ENCODE results near the gene ATP2A3.

DNA sequence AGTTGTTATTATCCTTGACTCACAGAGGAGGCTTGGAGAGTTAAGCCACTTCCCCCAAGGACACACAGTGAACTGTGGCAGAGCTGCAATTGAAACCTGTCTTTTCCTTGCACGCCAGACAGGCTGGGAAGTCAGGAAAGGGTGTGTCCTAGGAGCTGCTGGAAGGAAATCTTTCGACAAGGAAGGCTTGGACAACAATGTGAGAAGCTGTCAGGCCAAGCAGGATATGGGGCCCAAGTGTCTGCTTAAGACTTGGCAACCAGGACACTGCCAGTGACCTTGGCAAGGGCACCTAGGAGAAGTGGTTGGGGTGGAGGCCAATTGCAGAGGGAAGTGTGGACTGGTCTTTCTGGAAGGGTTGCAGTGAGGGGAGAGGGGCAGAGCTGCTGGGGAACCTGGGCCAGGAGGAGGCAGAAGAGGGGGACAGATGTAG is 69.3 kb downstream of the ATP2A3 start:
- TF ChIP-seq, protein P1, sequence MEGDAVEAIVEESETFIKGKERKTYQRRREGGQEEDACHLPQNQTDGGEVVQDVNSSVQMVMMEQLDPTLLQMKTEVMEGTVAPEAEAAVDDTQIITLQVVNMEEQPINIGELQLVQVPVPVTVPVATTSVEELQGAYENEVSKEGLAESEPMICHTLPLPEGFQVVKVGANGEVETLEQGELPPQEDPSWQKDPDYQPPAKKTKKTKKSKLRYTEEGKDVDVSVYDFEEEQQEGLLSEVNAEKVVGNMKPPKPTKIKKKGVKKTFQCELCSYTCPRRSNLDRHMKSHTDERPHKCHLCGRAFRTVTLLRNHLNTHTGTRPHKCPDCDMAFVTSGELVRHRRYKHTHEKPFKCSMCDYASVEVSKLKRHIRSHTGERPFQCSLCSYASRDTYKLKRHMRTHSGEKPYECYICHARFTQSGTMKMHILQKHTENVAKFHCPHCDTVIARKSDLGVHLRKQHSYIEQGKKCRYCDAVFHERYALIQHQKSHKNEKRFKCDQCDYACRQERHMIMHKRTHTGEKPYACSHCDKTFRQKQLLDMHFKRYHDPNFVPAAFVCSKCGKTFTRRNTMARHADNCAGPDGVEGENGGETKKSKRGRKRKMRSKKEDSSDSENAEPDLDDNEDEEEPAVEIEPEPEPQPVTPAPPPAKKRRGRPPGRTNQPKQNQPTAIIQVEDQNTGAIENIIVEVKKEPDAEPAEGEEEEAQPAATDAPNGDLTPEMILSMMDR (conservative IDR thresholded peaks at IDR 0.05 in 1 of 2, IDR thresholded peaks at IDR 0.05 in 1 of 2; ENCODE audit: low read depth in 1 of 2, low read length in 2 of 2): no peak
- TF ChIP-seq EZH2 (IDR thresholded peaks at IDR 0.05; ENCODE audit: low read length, missing control alignments): no peak

Measured in fibroblast of lung (primary cell).